ENCODE results near the gene ACADSB.

DNA sequence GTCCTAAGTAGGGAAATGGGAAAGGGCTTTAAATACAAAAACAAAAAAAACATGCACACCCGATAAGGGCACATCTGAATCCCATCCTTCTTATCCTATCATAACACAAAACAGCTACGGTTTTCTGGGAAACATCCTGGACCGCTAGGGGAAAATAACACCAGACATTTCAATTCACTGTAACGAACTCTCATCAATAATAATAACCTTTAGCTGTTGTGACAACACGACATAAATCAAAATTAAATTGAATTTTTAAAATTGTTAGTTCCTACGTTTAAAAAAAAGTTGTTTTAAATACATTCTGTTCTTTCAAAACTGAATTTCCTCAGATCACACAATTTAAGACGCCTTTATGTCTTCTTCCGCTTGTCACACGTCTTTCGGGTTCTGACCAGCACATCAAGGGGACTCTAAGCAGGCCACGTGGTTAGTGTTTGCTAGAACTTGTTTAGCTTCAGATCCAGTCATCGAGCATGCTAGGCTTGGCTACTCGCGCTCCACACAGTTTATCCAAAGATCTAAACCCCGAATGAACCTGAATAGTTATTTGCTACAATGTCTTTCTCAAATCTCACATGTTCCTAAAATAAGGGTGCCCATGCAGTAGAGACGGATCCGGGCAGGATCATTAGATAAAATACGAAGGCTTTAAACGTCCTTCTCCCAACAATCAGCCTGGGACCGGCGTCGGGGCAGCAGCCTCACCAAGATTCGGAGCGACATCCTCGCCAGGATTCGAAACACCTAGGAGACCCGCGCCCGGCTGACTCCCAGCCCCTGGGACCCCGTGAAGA lies 1.1 kb upstream of the ACADSB start:
- TF ChIP-seq, protein P1, sequence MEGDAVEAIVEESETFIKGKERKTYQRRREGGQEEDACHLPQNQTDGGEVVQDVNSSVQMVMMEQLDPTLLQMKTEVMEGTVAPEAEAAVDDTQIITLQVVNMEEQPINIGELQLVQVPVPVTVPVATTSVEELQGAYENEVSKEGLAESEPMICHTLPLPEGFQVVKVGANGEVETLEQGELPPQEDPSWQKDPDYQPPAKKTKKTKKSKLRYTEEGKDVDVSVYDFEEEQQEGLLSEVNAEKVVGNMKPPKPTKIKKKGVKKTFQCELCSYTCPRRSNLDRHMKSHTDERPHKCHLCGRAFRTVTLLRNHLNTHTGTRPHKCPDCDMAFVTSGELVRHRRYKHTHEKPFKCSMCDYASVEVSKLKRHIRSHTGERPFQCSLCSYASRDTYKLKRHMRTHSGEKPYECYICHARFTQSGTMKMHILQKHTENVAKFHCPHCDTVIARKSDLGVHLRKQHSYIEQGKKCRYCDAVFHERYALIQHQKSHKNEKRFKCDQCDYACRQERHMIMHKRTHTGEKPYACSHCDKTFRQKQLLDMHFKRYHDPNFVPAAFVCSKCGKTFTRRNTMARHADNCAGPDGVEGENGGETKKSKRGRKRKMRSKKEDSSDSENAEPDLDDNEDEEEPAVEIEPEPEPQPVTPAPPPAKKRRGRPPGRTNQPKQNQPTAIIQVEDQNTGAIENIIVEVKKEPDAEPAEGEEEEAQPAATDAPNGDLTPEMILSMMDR (IDR thresholded peaks at IDR 0.05), result no peak
- TF ChIP-seq POLR2AphosphoS5 (IDR thresholded peaks at IDR 0.05), result peak in 1 of 2 donors; percentile 34
- TF ChIP-seq POLR2A (IDR thresholded peaks at IDR 0.05), result no peak
- no peak for TF ChIP-seq EP300 (IDR thresholded peaks at IDR 0.05)
